Measurements from ENCODE around the gene TMUB1.

DNA sequence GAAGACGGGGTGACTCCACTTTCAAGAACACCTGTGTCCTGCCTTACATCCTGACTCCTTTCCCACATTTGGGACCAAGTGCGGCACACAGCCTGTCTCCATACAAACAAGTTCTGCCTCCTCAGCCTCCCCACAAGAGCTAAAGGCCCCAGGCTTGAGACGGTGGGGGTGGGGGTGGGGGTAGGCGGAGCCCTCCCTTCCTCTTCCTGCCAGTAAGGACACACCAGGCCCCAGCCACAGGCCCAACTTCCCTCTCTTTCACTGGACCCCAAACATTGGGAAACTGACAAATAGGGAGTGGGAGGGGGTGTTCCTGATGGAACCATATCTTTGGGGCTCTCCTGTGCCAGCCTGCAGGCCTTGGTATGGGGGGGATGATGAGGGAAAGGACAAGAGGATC, 30.2 kb downstream of the TMUB1 start:
- TF ChIP-seq MYC (IDR thresholded peaks at IDR 0.05; ENCODE audit: borderline replicate concordance, low read length), result no peak
- TF ChIP-seq REST (IDR thresholded peaks at IDR 0.05), result no peak
- no peak for TF ChIP-seq PHF8 (IDR thresholded peaks at IDR 0.05; ENCODE audit: borderline replicate concordance, low read depth)
- no peak for TF ChIP-seq RCOR1 (IDR thresholded peaks at IDR 0.05; ENCODE audit: low read depth, low read length)
- no peak for TF ChIP-seq BCL3 (IDR thresholded peaks at IDR 0.05)
- no peak for TF ChIP-seq ATOH8 (CRISPR knock-in tag; IDR thresholded peaks at IDR 0.05; ENCODE audit: low read depth)
- TF ChIP-seq CTCF (IDR thresholded peaks at IDR 0.05), result no peak
- TF ChIP-seq POLR2A (IDR thresholded peaks at IDR 0.05; ENCODE audit: low read length), result no peak
